Upper lobe of left lung (tissue), 6 donors: ENCODE data around the gene DCUN1D4. TPM values are rescaled to one million over a fixed set of nuclear protein-coding genes. Genes with fewer than 3 reads are reported as not detected.

Experiments
- ATAC-seq, 2 donors: fragments of 200-7000 bp; cut with Tn5 transposase; one replicate each; pipeline ENCODE4 v1.9.1; 2022; ENCODE audit warnings: mild to moderate bottlenecking in 2 of 2, moderate library complexity in 2 of 2; ENCODE audit not compliant: low FRiP score in 2 of 2
- DNase-seq, 2 donors: peaks; one replicate each; pipeline ENCODE4 v3.0.0-alpha.2; 2019 to 2020
- H3K27ac ChIP-seq, 4 donors: fragments of 200-600 bp; sonication (generic); one replicate each; pipeline ENCODE4 v1.5.1; 2016 to 2019
- H3K27me3 ChIP-seq, 4 donors: fragments of 200-600 bp; sonication (generic); one replicate each; pipeline ENCODE4 v1.5.1; 2017 to 2019
- H3K36me3 ChIP-seq, 4 donors: fragments of 200-600 bp; sonication (generic); one replicate each; pipeline ENCODE4 v1.5.1; 2016 to 2019
- H3K4me1 ChIP-seq, 4 donors: fragments of 200-600 bp; sonication (generic); one replicate each; pipeline ENCODE4 v1.5.1; 2018 to 2019
- H3K4me3 ChIP-seq, 4 donors: fragments of 200-600 bp; sonication (generic); one replicate each; pipeline ENCODE4 v1.5.1; 2017 to 2019; ENCODE audit warnings: mild to moderate bottlenecking in 2 of 4, moderate library complexity in 1 of 4
- H3K9me3 ChIP-seq, 4 donors: fragments of 200-600 bp; sonication (generic); one replicate each; pipeline ENCODE4 v1.5.1; 2018 to 2019
- CTCF ChIP-seq, 6 experiments: fragments of 450-650 bp in 4 of 6; fragments of 200-600 bp in 2 of 6; sonication (generic) in 2 of 6; IDR thresholded peaks; one replicate each; pipeline ENCODE4 v1.5.1; 2016 to 2019; ENCODE audit warnings: antibody characterized with exemption in 6 of 6
- EP300 ChIP-seq, 4 donors: sonication (generic); formaldehyde crosslinking; IDR thresholded peaks; one replicate each; pipeline ENCODE4 v1.5.1; 2017; ENCODE audit warnings: antibody characterized with exemption in 4 of 4, control low read depth in 2 of 4
- POLR2A ChIP-seq, 4 donors: fragments of 450-650 bp; IDR thresholded peaks; one replicate each; pipeline ENCODE4 v1.5.1; 2016 to 2017; ENCODE audit warnings: antibody characterized with exemption in 4 of 4, mild to moderate bottlenecking in 2 of 4
- POLR2AphosphoS5 ChIP-seq, 2 donors: sonication (generic); formaldehyde crosslinking; IDR thresholded peaks; one replicate each; pipeline ENCODE4 v1.5.1; 2017; ENCODE audit warnings: antibody characterized with exemption in 2 of 2
- WGBS, 2 donors: methylation state at CpG; one replicate each; pipeline ENCODE4 v1.1.5; 2017 to 2018; 5-methylcytosine and 5-hydroxymethylcytosine counted together
- total RNA-seq, 6 donors: library from RNA; depleted of rRNA in 4 of 6; stranded (reverse); fragments of >200 nt in 4 of 6; gene quantifications; one replicate each; pipeline versions ENCODE4 v1.1.0 to v1.2.1, GENCODE V29; 2016 to 2021
- donor health status: DM: no; HTN: no; CAD: no; lungs with moderate emphysema.
- donor health status: DM: no; HTN: yes; CAD: no; lungs with severe emphysema.

DCUN1D4 gene
- total RNA-seq, 6 donors from 2014 or later, result 18.8 to 47.6 (median 31.2) TPM

GRCh38 chr4:51901363-51901762 is 58.4 kb downstream of the DCUN1D4 start:
- DNase-seq, result no peak
- TF ChIP-seq EP300 (IDR thresholded peaks at IDR 0.05) (no peak), POLR2AphosphoS5 (IDR thresholded peaks at IDR 0.05) (no peak), CTCF (IDR thresholded peaks at IDR 0.05) (no peak), POLR2A (IDR thresholded peaks at IDR 0.05) (no peak)
- ATAC-seq, result no peak
- no peaks in the 10 kb centered on the region for H3K9me3 ChIP-seq
- no peak overlapping the region for H3K27ac ChIP-seq
- no peak overlapping the region for H3K4me3 ChIP-seq
- peaks cover 0 to 36% (median 11%) of the 10 kb centered on the region in 4 donors for H3K36me3 ChIP-seq
- peaks cover 0 to 5% (median under 1%) of the 10 kb centered on the region in 4 donors for H3K4me1 ChIP-seq
- 73 to 76% methylated on average over 3 to 5 of the region's 5 CpGs for WGBS, 2 donors
- H3K27me3 ChIP-seq, result no peaks in the 10 kb centered on the region

- Histone ChIP-seq H3K27ac (peak overlapping the region in 1 of 4 donors; percentile 1), H3K27me3 (no peaks in the 10 kb centered on the region), H3K9me3 (no peaks in the 10 kb centered on the region), H3K4me3 (no peak overlapping the region), H3K4me1 (peaks cover 0 to 7% (median 3%) of the 10 kb centered on the region in 4 donors), H3K36me3 (peaks cover 4 to 45% (median 11%) of the 10 kb centered on the region in 4 donors)
- peak in 1 of 2 donors; percentile 71 for ATAC-seq
- DNase-seq, result no peak
- TF ChIP-seq CTCF (IDR thresholded peaks at IDR 0.05), result no peak
- TF ChIP-seq EP300 (IDR thresholded peaks at IDR 0.05), result no peak
- TF ChIP-seq POLR2A (IDR thresholded peaks at IDR 0.05), result no peak
- TF ChIP-seq POLR2AphosphoS5 (IDR thresholded peaks at IDR 0.05), result no peak
- WGBS, 2 donors, result 46 to 53% methylated on average over 7 of the region's 7 CpGs
Observed at GRCh38 chr4:51906167-51906958, 63.4 kb downstream of the DCUN1D4 start.

- Histone ChIP-seq H3K27me3 (no peaks in the 10 kb centered on the region), H3K4me1 (peaks cover 0 to 7% (median 3%) of the 10 kb centered on the region in 4 donors), H3K27ac (no peak overlapping the region), H3K4me3 (no peak overlapping the region), H3K36me3 (peaks cover 4 to 41% (median 11%) of the 10 kb centered on the region in 4 donors), H3K9me3 (no peaks in the 10 kb centered on the region)
- no peak for DNase-seq
- WGBS, 2 donors, result 41 to 44% methylated on average over 3 of the region's 3 CpGs
- no peak for ATAC-seq
- TF ChIP-seq POLR2AphosphoS5 (IDR thresholded peaks at IDR 0.05), result no peak
- TF ChIP-seq EP300 (IDR thresholded peaks at IDR 0.05), result no peak
- no peak for TF ChIP-seq POLR2A (IDR thresholded peaks at IDR 0.05)
- no peak for TF ChIP-seq CTCF (IDR thresholded peaks at IDR 0.05)
Observed at GRCh38 chr4:51907006-51907669, 64.2 kb downstream of the DCUN1D4 start.

GRCh38 chr4:51909236-51909703 is 66.3 kb downstream of the DCUN1D4 start:
- DNase-seq (no peak), ATAC-seq (no peak)
- Histone ChIP-seq H3K36me3 (peaks cover 5 to 61% (median 22%) of the 10 kb centered on the region in 4 donors), H3K9me3 (no peaks in the 10 kb centered on the region), H3K4me3 (no peak overlapping the region), H3K27me3 (no peaks in the 10 kb centered on the region), H3K27ac (no peak overlapping the region), H3K4me1 (peaks cover 0 to 7% (median 3%) of the 10 kb centered on the region in 4 donors)
- WGBS, 2 donors, result 84 to 87% methylated on average over 7 of the region's 7 CpGs
- TF ChIP-seq POLR2AphosphoS5 (IDR thresholded peaks at IDR 0.05), result no peak
- no peak for TF ChIP-seq CTCF (IDR thresholded peaks at IDR 0.05)
- no peak for TF ChIP-seq POLR2A (IDR thresholded peaks at IDR 0.05)
- no peak for TF ChIP-seq EP300 (IDR thresholded peaks at IDR 0.05)
